Measurements from ENCODE around the gene GADD45G.

GRCh38 chr9:89593727-89594427, 10.9 kb upstream of the GADD45G start:
- TF ChIP-seq POLR2A (IDR thresholded peaks at IDR 0.05; ENCODE audit: control extremely low read depth in 1 of 2, low read depth in 2 of 2, low read length in 2 of 2) (no peak), MAFK (IDR thresholded peaks at IDR 0.05; ENCODE audit: low read depth, low read length) (no peak), POLR2AphosphoS5 (IDR thresholded peaks at IDR 0.05; ENCODE audit: low read depth, low read length) (no peak), CBX5 (IDR thresholded peaks at IDR 0.05; ENCODE audit: low read depth, low read length) (no peak), CTCF (IDR thresholded peaks at IDR 0.05; ENCODE audit: control extremely low read depth in 1 of 3, insufficient read depth in 1 of 3, low read depth in 1 of 3, low read length in 3 of 3) (peak; percentile 88 to 98 (median 98)), RAD21 (IDR thresholded peaks at IDR 0.05 in 1 of 2, conservative IDR thresholded peaks at IDR 0.05 in 1 of 2; ENCODE audit: low read depth in 2 of 2, low read length in 2 of 2) (peak; percentile 72 to 77), RNF2 (IDR thresholded peaks at IDR 0.05; ENCODE audit: borderline replicate concordance, low read depth, low read length, missing control alignments, poor library complexity, severe bottlenecking) (no peak), CHD2 (IDR thresholded peaks at IDR 0.05; ENCODE audit: low read length) (0 out of 2 replicates have a peak, but pooled peaks have one; percentile 20), TAF7 (optimal IDR thresholded peaks at IDR 0.05; ENCODE audit: borderline replicate concordance, low read depth, low read length) (no peak)
